ENCODE data around the gene NOX5.

The NOX5 gene

GRCh38 chr15:69027976-69028518 is 13.6 kb downstream of the NOX5 start:
- no peak overlapping the region for H3K4me3 ChIP-seq (ENCODE audit: low read length)

GRCh38 chr15:69031013-69032001 is 16.8 kb downstream of the NOX5 start:
- H3K79me2 ChIP-seq (ENCODE audit: low read length), result no peaks in the 10 kb centered on the region
- no peaks in the 10 kb centered on the region for H4K20me1 ChIP-seq (ENCODE audit: insufficient read depth, low read length)
- H3K27me3 ChIP-seq (ENCODE audit: low read depth, low read length), result no peaks in the 10 kb centered on the region; the same call in 1 of the 2 replicates
- H3K27ac ChIP-seq (ENCODE audit: low read length), result no peak overlapping the region
- no peak overlapping the region for H2AFZ ChIP-seq (ENCODE audit: low read depth, low read length)
- no peak for TF ChIP-seq CTCF (IDR thresholded peaks at IDR 0.05; ENCODE audit: low read depth, low read length)
- no peak overlapping the region for H3K9ac ChIP-seq (ENCODE audit: low read length)
- H3K9me3 ChIP-seq (ENCODE audit: insufficient read depth, low read length), result no peaks in the 10 kb centered on the region
- no peaks in the 10 kb centered on the region for H3K36me3 ChIP-seq (replicated peaks; ENCODE audit: low read depth, low read length)
- H3K4me3 ChIP-seq (ENCODE audit: low read length), result no peak overlapping the region
- no peak overlapping the region for H3K4me2 ChIP-seq (ENCODE audit: low read length)
- H3K4me1 ChIP-seq (ENCODE audit: low read length), result no peaks in the 10 kb centered on the region

More at GRCh38 chr15:69027976-69028518, 13.6 kb downstream of the NOX5 start:
- H3K9ac ChIP-seq (ENCODE audit: low read length), result no peak overlapping the region
- no peaks in the 10 kb centered on the region for H3K36me3 ChIP-seq (replicated peaks; ENCODE audit: low read depth, low read length)
- H2AFZ ChIP-seq (ENCODE audit: low read depth, low read length), result no peak overlapping the region
- no peaks in the 10 kb centered on the region for H3K79me2 ChIP-seq (ENCODE audit: low read length)
- no peaks in the 10 kb centered on the region for H3K9me3 ChIP-seq (ENCODE audit: insufficient read depth, low read length)
- H3K27ac ChIP-seq (ENCODE audit: low read length), result no peak overlapping the region
- H4K20me1 ChIP-seq (ENCODE audit: insufficient read depth, low read length), result no peaks in the 10 kb centered on the region
- H3K27me3 ChIP-seq (ENCODE audit: low read depth, low read length), result 0 out of 2 replicates have a peak, but pooled peaks cover 3% of the 10 kb centered on the region
- TF ChIP-seq CTCF (IDR thresholded peaks at IDR 0.05; ENCODE audit: low read depth, low read length) (no peak), EZH2phosphoT487 (IDR thresholded peaks at IDR 0.05; ENCODE audit: low read depth) (no peak)
- H3K4me2 ChIP-seq (ENCODE audit: low read length), result no peak overlapping the region
- H3K4me1 ChIP-seq (ENCODE audit: low read length), result no peaks in the 10 kb centered on the region

GRCh38 chr15:69032031-69032430 is 17.5 kb downstream of the NOX5 start:
- no peak for TF ChIP-seq EZH2phosphoT487 (IDR thresholded peaks at IDR 0.05; ENCODE audit: low read depth)
- no peak for TF ChIP-seq CTCF (IDR thresholded peaks at IDR 0.05; ENCODE audit: low read depth, low read length)
- Histone ChIP-seq H3K9ac (ENCODE audit: low read length) (no peak overlapping the region), H3K36me3 (replicated peaks; ENCODE audit: low read depth, low read length) (no peaks in the 10 kb centered on the region), H3K9me3 (ENCODE audit: insufficient read depth, low read length) (no peaks in the 10 kb centered on the region), H3K27ac (ENCODE audit: low read length) (no peak overlapping the region), H2AFZ (ENCODE audit: low read depth, low read length) (no peak overlapping the region), H3K27me3 (ENCODE audit: low read depth, low read length) (no peaks in the 10 kb centered on the region; the same call in 1 of the 2 replicates), H4K20me1 (ENCODE audit: insufficient read depth, low read length) (no peaks in the 10 kb centered on the region), H3K4me2 (ENCODE audit: low read length) (no peak overlapping the region), H3K4me3 (ENCODE audit: low read length) (no peak overlapping the region), H3K79me2 (ENCODE audit: low read length) (no peaks in the 10 kb centered on the region), H3K4me1 (ENCODE audit: low read length) (no peaks in the 10 kb centered on the region)

- Histone ChIP-seq H3K4me2 (ENCODE audit: low read length) (no peak overlapping the region), H3K4me1 (ENCODE audit: low read length) (no peaks in the 10 kb centered on the region), H2AFZ (ENCODE audit: low read depth, low read length) (no peak overlapping the region), H4K20me1 (ENCODE audit: insufficient read depth, low read length) (no peaks in the 10 kb centered on the region), H3K27ac (ENCODE audit: low read length) (no peak overlapping the region), H3K9me3 (ENCODE audit: insufficient read depth, low read length) (no peaks in the 10 kb centered on the region), H3K36me3 (replicated peaks; ENCODE audit: low read depth, low read length) (no peaks in the 10 kb centered on the region), H3K4me3 (ENCODE audit: low read length) (no peak overlapping the region), H3K27me3 (ENCODE audit: low read depth, low read length) (no peaks in the 10 kb centered on the region; the same call in 1 of the 2 replicates), H3K79me2 (ENCODE audit: low read length) (no peaks in the 10 kb centered on the region), H3K9ac (ENCODE audit: low read length) (no peak overlapping the region)
- TF ChIP-seq CTCF (IDR thresholded peaks at IDR 0.05; ENCODE audit: low read depth, low read length) (no peak), EZH2phosphoT487 (IDR thresholded peaks at IDR 0.05; ENCODE audit: low read depth) (no peak)
Observed at GRCh38 chr15:69032703-69033373, 18.3 kb downstream of the NOX5 start.
